ENCODE results near the gene ADD2. TPM values are rescaled to one million over a fixed set of nuclear protein-coding genes. Genes with fewer than 3 reads are reported as not detected.

The ADD2 gene
- total and polyA plus RNA-seq, 2 experiments from 2014 or later: 34.6 to 223 TPM

DNA sequence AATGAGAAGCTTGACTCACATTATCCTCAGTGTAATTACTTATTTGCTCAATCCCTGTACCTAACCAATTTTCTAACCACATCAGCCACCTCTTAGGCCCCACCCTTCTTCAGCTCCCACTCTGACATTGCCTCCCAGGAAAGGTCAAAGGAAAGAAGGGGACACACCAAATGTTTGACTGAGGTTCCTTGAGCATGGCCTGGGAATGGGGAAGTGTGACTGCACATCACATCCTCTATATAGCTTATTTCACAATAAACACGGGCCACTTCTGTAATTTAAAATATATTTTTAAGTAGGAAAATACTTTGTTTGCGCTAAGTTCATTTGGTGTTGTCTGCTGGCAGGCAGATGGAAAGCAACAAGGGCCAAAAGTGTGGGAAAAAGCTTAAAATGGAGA lies 25.4 kb upstream of the ADD2 start (continued):
- TF ChIP-seq, protein P1, sequence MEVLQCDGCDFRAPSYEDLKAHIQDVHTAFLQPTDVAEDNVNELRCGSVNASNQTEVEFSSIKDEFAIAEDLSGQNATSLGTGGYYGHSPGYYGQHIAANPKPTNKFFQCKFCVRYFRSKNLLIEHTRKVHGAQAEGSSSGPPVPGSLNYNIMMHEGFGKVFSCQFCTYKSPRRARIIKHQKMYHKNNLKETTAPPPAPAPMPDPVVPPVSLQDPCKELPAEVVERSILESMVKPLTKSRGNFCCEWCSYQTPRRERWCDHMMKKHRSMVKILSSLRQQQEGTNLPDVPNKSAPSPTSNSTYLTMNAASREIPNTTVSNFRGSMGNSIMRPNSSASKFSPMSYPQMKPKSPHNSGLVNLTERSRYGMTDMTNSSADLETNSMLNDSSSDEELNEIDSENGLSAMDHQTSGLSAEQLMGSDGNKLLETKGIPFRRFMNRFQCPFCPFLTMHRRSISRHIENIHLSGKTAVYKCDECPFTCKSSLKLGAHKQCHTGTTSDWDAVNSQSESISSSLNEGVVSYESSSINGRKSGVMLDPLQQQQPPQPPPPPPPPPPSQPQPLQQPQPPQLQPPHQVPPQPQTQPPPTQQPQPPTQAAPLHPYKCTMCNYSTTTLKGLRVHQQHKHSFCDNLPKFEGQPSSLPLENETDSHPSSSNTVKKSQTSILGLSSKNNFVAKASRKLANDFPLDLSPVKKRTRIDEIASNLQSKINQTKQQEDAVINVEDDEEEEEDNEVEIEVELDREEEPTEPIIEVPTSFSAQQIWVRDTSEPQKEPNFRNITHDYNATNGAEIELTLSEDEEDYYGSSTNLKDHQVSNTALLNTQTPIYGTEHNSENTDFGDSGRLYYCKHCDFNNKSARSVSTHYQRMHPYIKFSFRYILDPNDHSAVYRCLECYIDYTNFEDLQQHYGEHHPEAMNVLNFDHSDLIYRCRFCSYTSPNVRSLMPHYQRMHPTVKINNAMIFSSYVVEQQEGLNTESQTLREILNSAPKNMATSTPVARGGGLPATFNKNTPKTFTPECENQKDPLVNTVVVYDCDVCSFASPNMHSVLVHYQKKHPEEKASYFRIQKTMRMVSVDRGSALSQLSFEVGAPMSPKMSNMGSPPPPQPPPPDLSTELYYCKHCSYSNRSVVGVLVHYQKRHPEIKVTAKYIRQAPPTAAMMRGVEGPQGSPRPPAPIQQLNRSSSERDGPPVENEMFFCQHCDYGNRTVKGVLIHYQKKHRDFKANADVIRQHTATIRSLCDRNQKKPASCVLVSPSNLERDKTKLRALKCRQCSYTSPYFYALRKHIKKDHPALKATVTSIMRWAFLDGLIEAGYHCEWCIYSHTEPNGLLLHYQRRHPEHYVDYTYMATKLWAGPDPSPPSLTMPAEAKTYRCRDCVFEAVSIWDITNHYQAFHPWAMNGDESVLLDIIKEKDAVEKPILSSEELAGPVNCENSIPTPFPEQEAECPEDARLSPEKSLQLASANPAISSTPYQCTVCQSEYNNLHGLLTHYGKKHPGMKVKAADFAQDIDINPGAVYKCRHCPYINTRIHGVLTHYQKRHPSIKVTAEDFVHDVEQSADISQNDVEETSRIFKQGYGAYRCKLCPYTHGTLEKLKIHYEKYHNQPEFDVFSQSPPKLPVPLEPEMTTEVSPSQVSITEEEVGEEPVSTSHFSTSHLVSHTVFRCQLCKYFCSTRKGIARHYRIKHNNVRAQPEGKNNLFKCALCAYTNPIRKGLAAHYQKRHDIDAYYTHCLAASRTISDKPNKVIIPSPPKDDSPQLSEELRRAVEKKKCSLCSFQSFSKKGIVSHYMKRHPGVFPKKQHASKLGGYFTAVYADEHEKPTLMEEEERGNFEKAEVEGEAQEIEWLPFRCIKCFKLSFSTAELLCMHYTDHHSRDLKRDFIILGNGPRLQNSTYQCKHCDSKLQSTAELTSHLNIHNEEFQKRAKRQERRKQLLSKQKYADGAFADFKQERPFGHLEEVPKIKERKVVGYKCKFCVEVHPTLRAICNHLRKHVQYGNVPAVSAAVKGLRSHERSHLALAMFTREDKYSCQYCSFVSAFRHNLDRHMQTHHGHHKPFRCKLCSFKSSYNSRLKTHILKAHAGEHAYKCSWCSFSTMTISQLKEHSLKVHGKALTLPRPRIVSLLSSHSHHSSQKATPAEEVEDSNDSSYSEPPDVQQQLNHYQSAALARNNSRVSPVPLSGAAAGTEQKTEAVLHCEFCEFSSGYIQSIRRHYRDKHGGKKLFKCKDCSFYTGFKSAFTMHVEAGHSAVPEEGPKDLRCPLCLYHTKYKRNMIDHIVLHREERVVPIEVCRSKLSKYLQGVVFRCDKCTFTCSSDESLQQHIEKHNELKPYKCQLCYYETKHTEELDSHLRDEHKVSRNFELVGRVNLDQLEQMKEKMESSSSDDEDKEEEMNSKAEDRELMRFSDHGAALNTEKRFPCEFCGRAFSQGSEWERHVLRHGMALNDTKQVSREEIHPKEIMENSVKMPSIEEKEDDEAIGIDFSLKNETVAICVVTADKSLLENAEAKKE (CRISPR knock-in tag; IDR thresholded peaks at IDR 0.05): no peak
- TF ChIP-seq ZNF114 (CRISPR knock-in tag; IDR thresholded peaks at IDR 0.05): no peak
- no peak for TF ChIP-seq CREB1 (CRISPR knock-in tag; IDR thresholded peaks at IDR 0.05; ENCODE audit: low read depth)

DNA sequence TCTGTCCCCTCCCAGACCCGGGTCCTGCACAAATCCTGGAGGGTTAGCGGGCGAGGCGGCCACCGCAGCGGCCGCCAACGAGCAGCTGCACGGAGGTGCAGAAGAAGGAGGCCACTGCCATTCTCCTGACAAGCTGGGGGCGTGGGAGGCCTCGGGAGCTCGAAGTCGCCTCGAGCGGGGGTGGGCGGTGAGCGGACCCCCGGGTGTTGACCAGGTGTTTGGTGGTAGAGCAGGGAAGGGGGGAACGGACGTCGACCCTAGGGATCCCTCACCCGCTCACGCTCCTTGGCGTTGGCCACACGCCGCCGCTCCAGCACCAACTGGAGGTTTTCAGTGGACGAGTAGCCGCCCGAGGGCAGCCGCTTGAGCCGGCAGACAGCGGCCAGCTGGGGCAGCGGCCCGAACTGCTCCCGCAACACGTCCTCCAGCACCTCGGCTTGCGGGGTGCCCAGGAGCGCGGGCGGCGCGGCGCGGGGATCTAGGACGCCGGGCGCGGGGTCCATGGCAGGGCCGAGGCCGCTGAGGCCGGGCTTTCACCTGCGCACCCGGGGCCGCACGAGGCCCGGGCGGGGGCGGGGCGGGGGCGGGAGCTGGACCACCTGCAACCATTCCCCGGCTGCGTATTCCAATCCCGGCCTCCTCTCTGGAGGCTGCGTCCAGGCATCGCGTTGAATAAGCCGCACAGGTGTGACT lies 22.3 kb upstream of the ADD2 start, which contains the start of gene FIGLA:
Gene FIGLA (minus strand): TSS at position 508 of the 693 bp plus-strand sequence. CDS start 5 bp downstream, at position 503.
- Mint-ChIP-seq H3K36me3 (ENCODE audit: low read depth) (no peaks in the 10 kb centered on the region; the same call in 2 of the 3 replicates), H3K4me3 (peak within 1 kb of the TSS; percentile 70), H3K27me3 (ENCODE audit: insufficient read depth, low read depth, poor library complexity) (peaks cover 56% of the 10 kb centered on the region), H3K4me1 (peaks cover 6% of the 10 kb centered on the region), H3K9me3 (no peaks in the 10 kb centered on the region), H3K27ac (no peak within 1 kb of the TSS)
- Histone ChIP-seq H3K27ac (ENCODE audit: low read depth) (no peak within 1 kb of the TSS), H3K4me1 (ENCODE audit: insufficient read depth) (0 out of 2 replicates have a peak, but pooled peaks cover 3% of the 10 kb centered on the region), H3K36me3 (ENCODE audit: insufficient read depth) (no peaks in the 10 kb centered on the region), H3K79me2 (replicated peaks; ENCODE audit: insufficient read depth) (no peaks in the 10 kb centered on the region), H4K20me1 (replicated peaks; ENCODE audit: insufficient read depth) (peaks cover 3% of the 10 kb centered on the region; the same call in 1 of the 2 replicates), H3K27me3 (ENCODE audit: insufficient read depth) (peaks cover 96% of the 10 kb centered on the region), H3F3A (replicated peaks; ENCODE audit: low read depth) (peaks cover 6% of the 10 kb centered on the region; the same call in 1 of the 2 replicates), H2AFZ (peak within 1 kb of the TSS; percentile 95), H3K4me2 (peak within 1 kb of the TSS; percentile 87), H3K4me3 (peak within 1 kb of the TSS; percentile 56), H3K9me2 (ENCODE audit: insufficient read depth) (no peaks in the 10 kb centered on the region)
- ATAC-seq (peak; percentile 72), DNase-seq (ENCODE audit: low spot score) (peak; percentile 73)
- TF ChIP-seq, protein P1 (CRISPR knock-in tag; IDR thresholded peaks at IDR 0.05): no peak
- TF ChIP-seq, protein P2, sequence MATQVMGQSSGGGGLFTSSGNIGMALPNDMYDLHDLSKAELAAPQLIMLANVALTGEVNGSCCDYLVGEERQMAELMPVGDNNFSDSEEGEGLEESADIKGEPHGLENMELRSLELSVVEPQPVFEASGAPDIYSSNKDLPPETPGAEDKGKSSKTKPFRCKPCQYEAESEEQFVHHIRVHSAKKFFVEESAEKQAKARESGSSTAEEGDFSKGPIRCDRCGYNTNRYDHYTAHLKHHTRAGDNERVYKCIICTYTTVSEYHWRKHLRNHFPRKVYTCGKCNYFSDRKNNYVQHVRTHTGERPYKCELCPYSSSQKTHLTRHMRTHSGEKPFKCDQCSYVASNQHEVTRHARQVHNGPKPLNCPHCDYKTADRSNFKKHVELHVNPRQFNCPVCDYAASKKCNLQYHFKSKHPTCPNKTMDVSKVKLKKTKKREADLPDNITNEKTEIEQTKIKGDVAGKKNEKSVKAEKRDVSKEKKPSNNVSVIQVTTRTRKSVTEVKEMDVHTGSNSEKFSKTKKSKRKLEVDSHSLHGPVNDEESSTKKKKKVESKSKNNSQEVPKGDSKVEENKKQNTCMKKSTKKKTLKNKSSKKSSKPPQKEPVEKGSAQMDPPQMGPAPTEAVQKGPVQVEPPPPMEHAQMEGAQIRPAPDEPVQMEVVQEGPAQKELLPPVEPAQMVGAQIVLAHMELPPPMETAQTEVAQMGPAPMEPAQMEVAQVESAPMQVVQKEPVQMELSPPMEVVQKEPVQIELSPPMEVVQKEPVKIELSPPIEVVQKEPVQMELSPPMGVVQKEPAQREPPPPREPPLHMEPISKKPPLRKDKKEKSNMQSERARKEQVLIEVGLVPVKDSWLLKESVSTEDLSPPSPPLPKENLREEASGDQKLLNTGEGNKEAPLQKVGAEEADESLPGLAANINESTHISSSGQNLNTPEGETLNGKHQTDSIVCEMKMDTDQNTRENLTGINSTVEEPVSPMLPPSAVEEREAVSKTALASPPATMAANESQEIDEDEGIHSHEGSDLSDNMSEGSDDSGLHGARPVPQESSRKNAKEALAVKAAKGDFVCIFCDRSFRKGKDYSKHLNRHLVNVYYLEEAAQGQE (IDR thresholded peaks at IDR 0.05; ENCODE audit: unreplicated experiment): no peak

Data from GM23338 (cell line).